Loucy (cell line): ENCODE data around the gene TSC22D4.
"Not testable (repeated sequence)": the region's sequence is repeated elsewhere in the genome, so short reads cannot be mapped to it uniquely, and the experiment has no call there.

ENCODE experiments used
- CTCF ChIP-seq: fragments of 200-600 bp; sonication (generic); conservative IDR thresholded peaks from 2 replicates; pipeline ENCODE4 v1.5.1; 2014; ENCODE audit warnings: mild to moderate bottlenecking, antibody characterized with exemption, low read length
- EZH2phosphoT487 ChIP-seq: fragments of 200-600 bp; IDR thresholded peaks from 2 replicates; pipeline ENCODE4 v1.6.1; 2018; ENCODE audit warnings: antibody characterized with exemption, mild to moderate bottlenecking, moderate library complexity, borderline replicate concordance

- TF ChIP-seq CTCF, EZH2phosphoT487: not testable (repeated sequence)
These were observed 49.3 kb upstream of the TSC22D4 start for GRCh38 chr7:100528108-100528866.
